A172 (cell line): ENCODE measurements around the gene GDPD5. TPM values are rescaled to one million over a fixed set of nuclear protein-coding genes. Genes with fewer than 3 reads are reported as not detected.
A peak's percentile ranks its signal among the peaks of the same experiment; 100 is the strongest.

Source experiments
- DNase-seq: peaks from one replicate; pipeline ENCODE4 v3.0.0-alpha.2; 2015; ENCODE audit warnings: low spot score
- total RNA-seq: library from RNA; depleted of rRNA; stranded (reverse); fragments of >200 nt; shearing (Covaris generic); gene quantifications from 2 replicates; pipeline ENCODE4 v1.2.3, GENCODE V29; 2014; rRNA removed

Gene GDPD5
- total RNA-seq, result 33.7 and 49.4 TPM in 2 replicates

- peak; percentile 62 for DNase-seq
Measured at GRCh38 chr11:75525433-75526191, at the start of gene GDPD5. GDPD5 (minus strand) TSS chr11:75525941; CDS start chr11:75477735, 48,206 bp downstream.

- no peak for DNase-seq
Measured at GRCh38 chr11:75574698-75575602, 49.2 kb upstream of the GDPD5 start.

GRCh38 chr11:75572744-75573143 is 47.0 kb upstream of the GDPD5 start:
- DNase-seq, result no peak

GRCh38 chr11:75571625-75572024 is 45.9 kb upstream of the GDPD5 start:
- DNase-seq, result no peak

- DNase-seq, result no peak
Measured at GRCh38 chr11:75570559-75571139, 44.9 kb upstream of the GDPD5 start.

- no peak for DNase-seq
Measured at GRCh38 chr11:75568616-75569219, 43.0 kb upstream of the GDPD5 start.

GRCh38 chr11:75567971-75568370 is 42.2 kb upstream of the GDPD5 start:
- no peak for DNase-seq

- no peak for DNase-seq
Measured at GRCh38 chr11:75566763-75567279, 41.1 kb upstream of the GDPD5 start.

GRCh38 chr11:75565916-75566762 is 40.4 kb upstream of the GDPD5 start:
- no peak for DNase-seq

- DNase-seq, result peak; percentile 92
Measured at GRCh38 chr11:75565221-75565814, 39.6 kb upstream of the GDPD5 start.

GRCh38 chr11:75563978-75564552 is 38.3 kb upstream of the GDPD5 start:
- DNase-seq, result peak; percentile 58

GRCh38 chr11:75563501-75563977 is 37.8 kb upstream of the GDPD5 start:
- no peak for DNase-seq

GRCh38 chr11:75562836-75563484 is 37.2 kb upstream of the GDPD5 start:
- DNase-seq, result peak; percentile 87

- DNase-seq, result peak; percentile 90
Measured at GRCh38 chr11:75562048-75562835, 36.5 kb upstream of the GDPD5 start, which contains the start of gene SERPINH1. SERPINH1 (plus strand) TSS chr11:75562253; CDS start chr11:75566350, 4,097 bp downstream.

GRCh38 chr11:75561426-75562047 is 35.8 kb upstream of the GDPD5 start:
- DNase-seq, result no peak

- DNase-seq, result no peak
Measured at GRCh38 chr11:75560644-75561043, 34.9 kb upstream of the GDPD5 start.

GRCh38 chr11:75558939-75559843 is 33.5 kb upstream of the GDPD5 start:
- DNase-seq, result no peak
